SU-DHL-6 (cell line): Measurements from ENCODE around the gene ICAM1.

ENCODE experiments used
- H2AFZ ChIP-seq: fragments of 200-600 bp; sonication (generic); 2 replicates; pipeline ENCODE4 v1.6.1; 2014; ENCODE audit warnings: low read depth, mild to moderate bottlenecking, moderate library complexity, mixed read lengths, antibody characterized with exemption, low read length; ENCODE audit not compliant: severe bottlenecking
- H3F3A ChIP-seq: fragments of 200-600 bp; shearing (Covaris generic); 2 replicates; pipeline ENCODE4 v1.6.0; 2016; ENCODE audit warnings: antibody characterized with exemption, mild to moderate bottlenecking; ENCODE audit not compliant: insufficient read depth
- H3K27ac ChIP-seq: fragments of 200-600 bp; sonication (generic); 2 replicates; pipeline ENCODE4 v1.5.1; 2016; ENCODE audit warnings: low read depth, mild to moderate bottlenecking, low read length, moderate library complexity, mixed read lengths
- H3K27me3 ChIP-seq: fragments of 200-600 bp; sonication (generic), shearing (Covaris generic); 2 replicates; pipeline ENCODE4 v1.6.0; 2014; ENCODE audit warnings: mild to moderate bottlenecking, low read length
- H3K36me3 ChIP-seq: fragments of 200-600 bp; sonication (generic); 2 replicates; pipeline ENCODE4 v1.6.1; 2014; ENCODE audit warnings: mild to moderate bottlenecking, low read length, mixed read lengths
- H3K4me2 ChIP-seq: fragments of 300-600, 200-600 bp; shearing (Covaris generic), sonication (generic); 2 replicates; pipeline ENCODE4 v1.6.0; 2014; ENCODE audit warnings: low read length, low read depth, mild to moderate bottlenecking; ENCODE audit not compliant: poor library complexity, severe bottlenecking
- H3K4me3 ChIP-seq: fragments of 200-600 bp; sonication (generic); 2 replicates; pipeline ENCODE4 v1.5.1; 2014; ENCODE audit warnings: antibody characterized with exemption, low read length, mild to moderate bottlenecking, mixed read lengths; ENCODE audit not compliant: insufficient read depth, poor library complexity, severe bottlenecking
- H3K79me2 ChIP-seq: fragments of 200-600 bp; sonication (generic); 2 replicates; pipeline ENCODE4 v1.6.1; 2014; ENCODE audit warnings: mild to moderate bottlenecking, low read length, moderate library complexity; ENCODE audit not compliant: insufficient read depth
- H3K9ac ChIP-seq: fragments of 200-600 bp; sonication (generic); 2 replicates; pipeline ENCODE4 v1.7.0; 2014; ENCODE audit warnings: mild to moderate bottlenecking, low read length
- H3K9me2 ChIP-seq: fragments of 200-600 bp; sonication (generic); replicated peaks from 2 replicates; pipeline ENCODE4 v1.6.1; 2014; ENCODE audit warnings: low read length; ENCODE audit not compliant: insufficient read depth
- H3K9me3 ChIP-seq: fragments of 200-600 bp; sonication (generic); 2 replicates; pipeline ENCODE4 v1.6.1; 2014; ENCODE audit warnings: low read length, mixed read lengths; ENCODE audit not compliant: insufficient read depth
- H4K20me1 ChIP-seq: fragments of 200-600 bp; sonication (generic); 2 replicates; pipeline ENCODE4 v1.6.1; 2014; ENCODE audit warnings: low read depth, mild to moderate bottlenecking, antibody characterized with exemption, low read length, moderate library complexity, mixed read lengths
- EZH2phosphoT487 ChIP-seq: fragments of 200-600 bp; sonication (generic), shearing (Covaris generic); conservative IDR thresholded peaks from 2 replicates; pipeline ENCODE4 v1.6.1; 2018; ENCODE audit warnings: mild to moderate bottlenecking, antibody characterized with exemption, low read length, moderate library complexity, mixed read lengths
- TF ChIP-seq, protein P1 (sequence below): fragments of 200-600 bp; sonication (generic); IDR thresholded peaks from one replicate; pipeline ENCODE4 v1.5.1; 2017; ENCODE audit warnings: antibody characterized with exemption, mild to moderate bottlenecking, low read length, moderate library complexity; ENCODE audit not compliant: insufficient read depth, poor library complexity, severe bottlenecking

The ICAM1 gene

DNA sequence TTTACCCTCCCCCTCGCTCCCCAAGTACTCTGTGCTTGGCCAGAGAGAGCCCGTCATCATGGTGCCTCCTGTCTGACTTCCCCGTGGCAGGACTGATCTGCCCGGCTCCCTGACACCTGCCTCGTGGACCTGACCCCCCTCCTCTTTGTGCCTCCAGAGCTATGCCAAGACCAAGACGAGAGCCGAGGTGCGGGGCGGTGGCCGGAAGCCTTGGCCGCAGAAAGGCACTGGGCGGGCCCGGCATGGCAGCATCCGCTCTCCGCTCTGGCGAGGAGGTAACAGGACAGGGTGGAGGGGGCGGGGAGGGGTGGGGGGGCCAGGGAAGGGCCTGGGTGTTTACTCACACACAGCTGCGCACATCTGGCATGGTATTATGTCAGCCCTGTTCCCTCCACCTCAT is 14.4 kb upstream of the ICAM1 start:
- H3K9me2 ChIP-seq, result no peaks in the 10 kb centered on the region
- H3K9ac ChIP-seq, result no peak overlapping the region
- no peak overlapping the region for H3K27ac ChIP-seq
- 0 out of 2 replicates have a peak, but pooled peaks cover 3% of the 10 kb centered on the region for H3K36me3 ChIP-seq
- no peaks in the 10 kb centered on the region for H4K20me1 ChIP-seq
- no peak for TF ChIP-seq EZH2phosphoT487
- no peaks in the 10 kb centered on the region for H3K27me3 ChIP-seq
- no peak overlapping the region for H2AFZ ChIP-seq
- no peaks in the 10 kb centered on the region for H3K9me3 ChIP-seq
- H3F3A ChIP-seq, result 0 out of 2 replicates have a peak, but pooled peaks cover 3% of the 10 kb centered on the region
- H3K4me2 ChIP-seq, result no peak overlapping the region
- no peak overlapping the region for H3K4me3 ChIP-seq
- H3K79me2 ChIP-seq, result peaks cover 24% of the 10 kb centered on the region

DNA sequence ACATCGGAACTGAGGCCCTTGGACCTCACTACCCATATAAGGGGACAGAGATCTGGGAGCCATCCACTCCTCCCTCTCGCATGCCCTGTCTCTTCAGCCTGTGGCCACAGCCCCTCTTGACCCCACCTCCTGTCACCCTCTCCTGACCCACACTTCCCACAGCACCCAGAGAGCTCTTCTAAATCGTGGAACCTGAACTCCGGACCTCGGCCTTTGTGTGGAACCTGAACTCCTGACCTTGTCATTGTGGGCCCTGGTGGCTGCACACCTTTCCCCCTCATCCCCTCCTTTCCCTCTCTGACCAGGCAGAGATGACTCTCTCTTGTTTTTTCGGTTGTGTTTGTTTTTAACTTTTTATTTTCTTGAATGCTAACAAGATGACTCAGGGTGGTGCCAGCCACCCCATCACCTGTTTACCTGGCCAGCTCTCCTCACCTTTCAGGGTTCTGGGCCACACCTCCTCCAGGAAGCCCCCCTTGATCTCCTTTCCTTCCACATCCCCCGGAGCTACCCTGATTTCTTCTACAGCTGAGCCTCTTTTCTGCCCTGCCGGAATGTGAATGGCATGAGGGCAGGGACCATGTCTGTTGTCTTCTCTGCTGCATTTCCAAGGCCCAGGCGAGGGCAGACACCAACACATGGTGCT is 13.8 kb upstream of the ICAM1 start:
- Histone ChIP-seq H3K9me2 (no peaks in the 10 kb centered on the region), H4K20me1 (no peaks in the 10 kb centered on the region), H3K9ac (no peak overlapping the region), H3K27me3 (no peaks in the 10 kb centered on the region), H3K79me2 (peaks cover 24% of the 10 kb centered on the region), H3K9me3 (no peaks in the 10 kb centered on the region), H3F3A (0 out of 2 replicates have a peak, but pooled peaks cover 3% of the 10 kb centered on the region), H3K4me2 (no peak overlapping the region), H2AFZ (no peak overlapping the region), H3K4me3 (no peak overlapping the region), H3K36me3 (0 out of 2 replicates have a peak, but pooled peaks cover 3% of the 10 kb centered on the region), H3K27ac (no peak overlapping the region)
- TF ChIP-seq, protein P1, sequence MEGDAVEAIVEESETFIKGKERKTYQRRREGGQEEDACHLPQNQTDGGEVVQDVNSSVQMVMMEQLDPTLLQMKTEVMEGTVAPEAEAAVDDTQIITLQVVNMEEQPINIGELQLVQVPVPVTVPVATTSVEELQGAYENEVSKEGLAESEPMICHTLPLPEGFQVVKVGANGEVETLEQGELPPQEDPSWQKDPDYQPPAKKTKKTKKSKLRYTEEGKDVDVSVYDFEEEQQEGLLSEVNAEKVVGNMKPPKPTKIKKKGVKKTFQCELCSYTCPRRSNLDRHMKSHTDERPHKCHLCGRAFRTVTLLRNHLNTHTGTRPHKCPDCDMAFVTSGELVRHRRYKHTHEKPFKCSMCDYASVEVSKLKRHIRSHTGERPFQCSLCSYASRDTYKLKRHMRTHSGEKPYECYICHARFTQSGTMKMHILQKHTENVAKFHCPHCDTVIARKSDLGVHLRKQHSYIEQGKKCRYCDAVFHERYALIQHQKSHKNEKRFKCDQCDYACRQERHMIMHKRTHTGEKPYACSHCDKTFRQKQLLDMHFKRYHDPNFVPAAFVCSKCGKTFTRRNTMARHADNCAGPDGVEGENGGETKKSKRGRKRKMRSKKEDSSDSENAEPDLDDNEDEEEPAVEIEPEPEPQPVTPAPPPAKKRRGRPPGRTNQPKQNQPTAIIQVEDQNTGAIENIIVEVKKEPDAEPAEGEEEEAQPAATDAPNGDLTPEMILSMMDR, result no peak
- no peak for TF ChIP-seq EZH2phosphoT487

DNA sequence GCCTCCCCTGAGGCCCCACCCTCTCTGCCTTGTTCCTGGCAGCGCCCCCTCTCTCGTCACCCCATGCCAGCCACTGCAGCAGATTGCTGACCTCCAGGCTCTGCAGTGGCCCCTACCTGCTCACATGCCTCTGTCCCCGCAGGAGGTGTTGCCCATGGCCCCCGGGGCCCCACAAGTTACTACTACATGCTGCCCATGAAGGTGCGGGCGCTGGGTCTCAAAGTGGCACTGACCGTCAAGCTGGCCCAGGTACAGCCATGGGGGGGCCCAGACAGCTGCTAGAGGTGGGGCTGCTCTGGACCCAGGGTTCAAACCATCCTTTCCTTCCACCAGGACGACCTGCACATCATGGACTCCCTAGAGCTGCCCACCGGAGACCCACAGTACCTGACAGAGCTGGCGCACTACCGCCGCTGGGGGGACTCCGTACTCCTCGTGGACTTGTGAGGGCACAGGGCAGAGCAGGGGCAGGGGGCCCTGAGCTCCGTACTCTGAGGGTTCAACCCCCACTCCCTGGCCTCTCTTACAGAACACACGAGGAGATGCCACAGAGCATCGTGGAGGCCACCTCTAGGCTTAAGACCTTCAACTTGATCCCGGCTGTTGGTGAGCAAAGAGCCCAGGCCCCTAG is 12.7 kb upstream of the ICAM1 start:
- Histone ChIP-seq H3F3A (0 out of 2 replicates have a peak, but pooled peaks cover 3% of the 10 kb centered on the region), H3K4me2 (no peak overlapping the region), H4K20me1 (no peaks in the 10 kb centered on the region), H3K27me3 (no peaks in the 10 kb centered on the region), H3K9me2 (no peaks in the 10 kb centered on the region), H3K9ac (no peak overlapping the region), H3K79me2 (peaks cover 13% of the 10 kb centered on the region), H3K4me3 (no peak overlapping the region), H3K9me3 (no peaks in the 10 kb centered on the region), H2AFZ (no peak overlapping the region), H3K27ac (no peak overlapping the region), H3K36me3 (0 out of 2 replicates have a peak, but pooled peaks cover 3% of the 10 kb centered on the region)
- TF ChIP-seq, protein P1, result no peak
- no peak for TF ChIP-seq EZH2phosphoT487

DNA sequence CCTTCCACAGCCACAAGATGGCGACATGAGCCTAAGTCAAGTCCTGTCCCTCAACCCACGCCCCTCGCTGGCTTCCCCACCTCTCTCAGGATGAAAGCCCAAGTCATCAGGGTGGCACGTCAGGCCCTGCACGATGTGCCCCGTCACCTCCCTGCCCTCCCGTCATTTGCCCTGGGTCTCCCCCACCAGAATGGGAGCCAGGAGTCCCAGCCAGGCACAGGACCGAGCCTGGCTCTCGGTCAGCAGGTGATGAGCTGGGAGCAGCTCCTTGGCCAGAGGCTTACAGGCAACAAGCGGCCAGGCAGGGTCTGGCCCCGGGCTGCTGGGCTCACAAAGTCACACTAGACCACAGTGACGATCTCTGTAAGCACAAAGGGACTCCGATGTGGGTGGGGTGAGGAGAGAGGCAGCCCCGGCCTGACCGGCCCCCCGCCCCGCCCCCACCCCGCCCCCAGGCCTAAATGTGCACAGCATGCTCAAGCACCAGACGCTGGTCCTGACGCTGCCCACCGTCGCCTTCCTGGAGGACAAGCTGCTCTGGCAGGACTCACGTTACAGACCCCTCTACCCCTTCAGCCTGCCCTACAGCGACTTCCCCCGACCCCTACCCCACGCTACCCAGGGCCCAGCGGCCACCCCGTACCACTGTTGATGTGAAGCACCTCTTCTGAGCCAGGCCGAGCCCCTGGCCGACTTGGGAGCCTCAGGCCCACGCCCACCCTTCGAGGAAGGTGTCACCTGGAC is 11.6 kb upstream of the ICAM1 start:
- Histone ChIP-seq H4K20me1 (no peaks in the 10 kb centered on the region), H2AFZ (no peak overlapping the region), H3K79me2 (peaks cover 2% of the 10 kb centered on the region; the same call in 1 of the 2 replicates), H3K9me2 (no peaks in the 10 kb centered on the region), H3K36me3 (no peaks in the 10 kb centered on the region), H3K9ac (no peak overlapping the region), H3K4me2 (no peak overlapping the region), H3K4me3 (no peak overlapping the region), H3K27ac (no peak overlapping the region), H3K27me3 (no peaks in the 10 kb centered on the region), H3F3A (0 out of 2 replicates have a peak, but pooled peaks cover 3% of the 10 kb centered on the region), H3K9me3 (no peaks in the 10 kb centered on the region)
- TF ChIP-seq, protein P1, result peak; percentile 67
- TF ChIP-seq EZH2phosphoT487, result no peak
